HepG2 (cell line): ENCODE measurements around the gene NYNRIN. TPM values are rescaled to one million over a fixed set of nuclear protein-coding genes. Genes with fewer than 3 reads are reported as not detected.
A peak's percentile ranks its signal among the peaks of the same experiment; 100 is the strongest.

Experiments used
- ATAC-seq: fragments of 200-7000 bp; cut with Tn5 transposase; 3 replicates; pipeline ENCODE4 v1.9.1; 2020; ENCODE audit warnings: mild to moderate bottlenecking, moderate library complexity
- BruUV-seq: library from RNA; stranded (reverse); fragments of 400-500 nt; replicated peaks from 2 replicates; lab custom pipeline; 2021; lab: Mats Ljungman, UMichigan
- CTCF ChIA-PET: fragments of 300-600 bp; formaldehyde crosslinking; extraction: SDS; loops from one replicate; lab custom pipeline; 2021; ENCODE audit warnings: low total read pairs, inconsistent platforms, low intra/inter-chr PET ratio; lab: Yijun Ruan, JAX
- POLR2A ChIA-PET: fragments of 350-600 bp; sonication (Branson Sonifier 250); formaldehyde crosslinking; loops from one replicate; lab custom pipeline; 2020; ENCODE audit warnings: antibody characterized with exemption, inconsistent platforms; lab: Yijun Ruan, JAX
- DNase-seq: peaks from one replicate; pipeline ENCODE4 v3.0.0-alpha.2; 2015; ENCODE audit warnings: low spot score
- FAIRE-seq: peaks from 3 replicates; lab custom pipeline; 2011; peaks lifted over from hg19 to GRCh38; lab: Jason Lieb, UNC
- H2AFZ ChIP-seq: one replicate; pipeline ENCODE4 v1.6.1; 2011; ENCODE audit warnings: low read length, inconsistent platforms
- H3K27ac ChIP-seq: fragments of 300-600 bp; 3 replicates; pipeline ENCODE4 v1.8.0; 2011; ENCODE audit warnings: mixed run types, mild to moderate bottlenecking, mixed read lengths, low read length, inconsistent platforms; ENCODE audit not compliant: insufficient read depth; ENCODE audit errors: extremely low read length
- H3K27me3 ChIP-seq, 2 experiments: fragments of 200-600 bp in 1 of 2; 2 replicates in 1 of 2; 3 replicates in 1 of 2; pipeline versions ENCODE4 v1.6.0 to v1.8.0; 2011; ENCODE audit warnings: low read length in 2 of 2, mild to moderate bottlenecking in 2 of 2, moderate library complexity in 2 of 2, inconsistent platforms in 1 of 2; ENCODE audit not compliant: insufficient read depth in 2 of 2, control insufficient read depth in 1 of 2
- H3K36me3 ChIP-seq, 2 experiments: fragments of 200-600 bp in 1 of 2; replicated peaks in 1 of 2; 2 replicates in 1 of 2; 3 replicates in 1 of 2; pipeline versions ENCODE4 v1.5.1 to v1.8.0; 2011; ENCODE audit warnings: low read length in 2 of 2, inconsistent platforms in 1 of 2; ENCODE audit not compliant: insufficient read depth in 2 of 2, control insufficient read depth in 1 of 2
- H3K4me1 ChIP-seq: 2 replicates; pipeline ENCODE4 v1.5.1; 2012; ENCODE audit warnings: low read length, inconsistent platforms; ENCODE audit not compliant: insufficient read depth
- H3K4me2 ChIP-seq: 2 replicates; pipeline ENCODE4 v1.6.0; 2011; ENCODE audit warnings: low read depth, low read length, inconsistent platforms
- H3K4me3 ChIP-seq, 3 experiments: fragments of 200-600 bp in 1 of 3; sonication (generic), shearing (Covaris generic) in 1 of 3; replicated peaks in 1 of 3; 2 replicates each; pipeline ENCODE4 v1.5.1; 2011 to 2016; ENCODE audit warnings: low read length in 3 of 3, inconsistent platforms in 2 of 3, low read depth in 2 of 3, mild to moderate bottlenecking in 2 of 3, control low read depth in 1 of 3, mixed read lengths in 1 of 3; ENCODE audit not compliant: insufficient read depth in 1 of 3
- H3K79me2 ChIP-seq: one replicate; pipeline ENCODE4 v1.6.1; 2011; ENCODE audit warnings: low read length, inconsistent platforms; ENCODE audit not compliant: insufficient read depth
- H3K9ac ChIP-seq: 2 replicates; pipeline ENCODE4 v1.6.0; 2011; ENCODE audit warnings: mild to moderate bottlenecking, low read depth, low read length, inconsistent platforms; ENCODE audit not compliant: insufficient read depth
- H3K9me3 ChIP-seq: 2 replicates; pipeline ENCODE4 v1.5.1; 2012; ENCODE audit warnings: mild to moderate bottlenecking, low read length
- H4K20me1 ChIP-seq: 2 replicates; pipeline ENCODE4 v1.6.0; 2011; ENCODE audit warnings: inconsistent platforms, mild to moderate bottlenecking, low read length, moderate library complexity; ENCODE audit not compliant: insufficient read depth
- KIAA2018 ChIP-seq: sonication (generic); formaldehyde crosslinking; IDR thresholded peaks from 2 replicates; pipeline ENCODE4 v1.5.0; 2020; ENCODE audit warnings: mild to moderate bottlenecking, missing genetic modification reagents, borderline replicate concordance
- KLF12 ChIP-seq: sonication (generic); formaldehyde crosslinking; IDR thresholded peaks from 2 replicates; pipeline ENCODE4 v1.4.0; 2020; ENCODE audit warnings: missing genetic modification reagents, borderline replicate concordance
- ZNF354B ChIP-seq: sonication (generic); formaldehyde crosslinking; IDR thresholded peaks from 2 replicates; pipeline ENCODE4 v1.8.0; 2022; ENCODE audit warnings: mild to moderate bottlenecking, missing genetic modification reagents
- ZNF513 ChIP-seq: sonication (generic); formaldehyde crosslinking; conservative IDR thresholded peaks from 2 replicates; pipeline ENCODE4 v1.5.0; 2020; ENCODE audit warnings: missing genetic modification reagents
- ZNF574 ChIP-seq: sonication (generic); formaldehyde crosslinking; IDR thresholded peaks from 2 replicates; pipeline ENCODE4 v1.4.0; 2020; ENCODE audit warnings: missing genetic modification reagents
- ZNF737 ChIP-seq: sonication (generic); formaldehyde crosslinking; IDR thresholded peaks from 2 replicates; pipeline ENCODE4 v1.5.0; 2020; ENCODE audit warnings: missing genetic modification reagents, mild to moderate bottlenecking, borderline replicate concordance
- WGBS: methylation state at CpG from one replicate; pipeline ENCODE4 v1.1.6; 2017; ENCODE audit warnings: low lambda C conversion rate; 5-methylcytosine and 5-hydroxymethylcytosine counted together
- in situ Hi-C: cut with HindIII; loops from 2 replicates; pipeline ENCODE4 v1.10.0; 2017; ENCODE audit warnings: low pct_unique_long_range_greater_than_20kb; ENCODE audit not compliant: extremely low pct_ligation_motif_present
- intact Hi-C: fragments of 100-400 bp; cut with micrococcal nuclease; formaldehyde crosslinking; loops from one replicate; pipeline ENCODE4 v1.10.0; 2022; ENCODE audit not compliant: unreplicated experiment
- polyA plus RNA-seq, 8 experiments: library from polyadenylated mRNA; depleted of rRNA in 3 of 8; stranded (reverse) in 7 of 8; unstranded in 1 of 8; fragments of >200 nt; fragmentation: Illumina TruSeq in 4 of 8; extraction: Trizol in 4 of 8; gene quantifications; 2 replicates each; pipeline versions ENCODE4 v1.2.1 to v1.2.3, GENCODE V29; 2011 to 2016; ENCODE audit warnings: low read depth in 4 of 8, missing spikeins in 1 of 8, mixed read lengths in 1 of 8; ENCODE audit not compliant: insufficient read depth in 1 of 8
- total RNA-seq, 5 experiments: library from RNA; depleted of rRNA; stranded (reverse); fragments of >200 nt; fragmentation: Illumina TruSeq; extraction: Trizol; gene quantifications; 2 replicates each; pipeline ENCODE4 v1.2.3, GENCODE V29; 2016; ENCODE audit warnings: low read depth in 1 of 5

Gene NYNRIN
- total and polyA plus RNA-seq, 2 of the 13 experiments (the other 11 are each of a cell fraction or from before 2014, with no cell fraction given) = 0.63 to 1.1 TPM

GRCh38 chr14:24442240-24443052 lies 43.6 kb downstream of the NYNRIN start, which contains the start of gene SDR39U1 (continued):
- TF ChIP-seq ZNF574 (CRISPR knock-in tag) = peak; percentile 94

- Histone ChIP-seq H3K27ac (peak overlapping the region; percentile 93), H3K36me3 (peaks cover 23 to 32% of the 10 kb centered on the region in 2 experiments), H2AFZ (peak overlapping the region; percentile 81), H3K79me2 (peaks cover 22% of the 10 kb centered on the region), H3K9ac (peak overlapping the region; percentile 96), H3K4me1 (peaks cover 18% of the 10 kb centered on the region), H3K9me3 (no peaks in the 10 kb centered on the region), H4K20me1 (no peaks in the 10 kb centered on the region), H3K27me3 (peaks cover 0 to 5% of the 10 kb centered on the region in 2 experiments; a peak in 1 of 5 replicates), H3K4me3 (peak overlapping the region; percentile 74 to 98 (median 84)), H3K4me2 (peak overlapping the region; percentile 85)
- ATAC-seq (no peak), FAIRE-seq (no peak), DNase-seq (no peak)
- under 1% methylated on average over 6 of the region's 7 CpGs for WGBS
- CTCF ChIA-PET = interaction anchor here (1.5 kb wide), 1 partner anchor 77 kb away, joined by 4 read pairs; no protein-coding TSS in a partner anchor
- in situ Hi-C loops = no loop called here
- POLR2A ChIA-PET = interaction anchor here (0.7 to 5.6 kb wide), 13 partner anchors 14 to 373 kb away, joined by 3 to 242 read pairs (median 10); partner anchors contain the start of genes CBLN3, CIDEB, KHNYN and NOP9
- intact Hi-C loops = loop anchor here (2.0 to 10.0 kb wide), 2 partner anchors 16 to 1858 kb away; partner anchors contain the start of gene DAD1
- BruUV-seq = TSS peak; percentile 89
- TF ChIP-seq KLF12 (CRISPR knock-in tag) = peak; percentile 67; the same call in 1 of the 2 replicates
- TF ChIP-seq KIAA2018 (CRISPR knock-in tag) = no peak
- TF ChIP-seq ZNF513 = no peak
- 0 out of 2 replicates have a peak, but pooled peaks have one; percentile 47 for TF ChIP-seq ZNF354B (CRISPR knock-in tag)
- TF ChIP-seq ZNF737 = no peak
Measured at GRCh38 chr14:24443053-24443665, 44.4 kb downstream of the NYNRIN start.
